Right forelimb (tissue), 1 donor: ENCODE data around the gene IRX4.

Experiments used
- DNase-seq: peaks from one replicate; pipeline ENCODE4 v3.0.0-alpha.2; 2018

Gene IRX4

DNA sequence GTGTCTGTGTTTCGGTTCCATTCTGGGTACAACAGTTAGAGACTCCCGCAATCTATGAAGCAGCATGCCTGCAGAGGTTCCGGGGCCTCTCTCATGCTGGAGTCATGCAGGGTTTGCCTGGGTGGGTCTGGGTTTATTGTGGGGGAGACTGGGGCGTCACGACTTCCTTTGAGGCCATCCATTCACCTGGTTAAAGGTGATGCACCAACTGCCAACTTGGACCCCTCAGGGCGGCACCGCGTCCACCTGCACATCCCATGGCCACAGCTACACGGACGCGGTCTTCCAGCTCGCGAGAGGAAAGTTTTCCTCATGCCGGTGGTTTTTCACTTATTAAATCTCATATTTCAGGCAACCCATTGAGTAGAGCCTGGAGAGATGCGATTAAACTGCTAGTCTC lies 30.9 kb upstream of the IRX4 start:
- peak; percentile 30 for DNase-seq

DNA sequence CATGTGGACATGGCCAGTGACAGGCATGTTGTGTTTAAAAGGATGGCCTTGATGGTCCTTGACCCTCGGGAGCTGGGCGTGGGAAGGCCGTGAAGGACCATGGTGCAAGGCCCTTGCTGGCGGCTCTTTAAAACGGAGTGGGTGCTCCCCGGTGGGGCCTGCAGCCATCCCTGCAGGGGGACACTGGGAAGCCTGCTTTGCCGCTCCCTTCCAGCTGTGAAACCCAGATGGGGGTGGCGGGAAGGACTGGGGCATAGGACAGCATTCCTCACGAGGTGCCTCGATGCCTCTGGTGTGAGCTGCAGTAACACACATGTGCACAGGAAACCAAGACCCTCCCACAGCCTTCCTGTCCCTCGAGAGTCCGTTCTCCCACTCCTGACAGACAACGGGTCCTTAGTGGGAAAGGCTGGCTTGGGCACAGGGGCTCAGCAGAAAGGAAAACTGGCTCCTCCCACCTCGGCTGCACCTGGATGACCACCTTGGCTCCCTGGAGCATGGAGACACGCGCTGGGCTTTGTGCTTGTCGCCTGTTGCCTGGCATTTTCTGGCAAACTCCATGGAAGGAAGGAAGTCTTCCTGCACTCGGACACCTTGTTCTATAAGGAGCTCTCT lies 30.3 kb upstream of the IRX4 start:
- peak; percentile 25 for DNase-seq

DNA sequence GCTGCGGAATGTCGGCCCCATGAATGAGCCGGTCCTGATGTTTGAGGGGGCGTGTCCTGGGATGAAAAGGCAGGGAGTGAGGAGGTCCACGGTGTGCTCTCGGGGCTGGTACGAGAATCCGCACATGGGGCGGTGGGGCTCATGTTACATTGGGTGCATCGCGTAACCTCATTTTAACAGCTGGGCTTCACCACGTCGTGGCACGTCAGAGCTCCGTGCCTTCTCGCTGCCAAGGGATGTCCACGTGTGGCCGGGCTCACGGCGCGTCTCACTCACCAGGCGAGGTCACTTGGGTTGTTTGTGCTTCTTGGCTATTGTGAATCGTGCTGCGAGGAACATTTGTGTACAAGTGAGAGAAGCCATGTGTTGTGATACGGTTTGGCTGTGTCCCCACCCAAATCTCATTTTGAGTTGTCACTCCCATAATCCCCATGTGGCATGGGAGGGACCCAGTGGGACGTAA lies 29.1 kb upstream of the IRX4 start:
- DNase-seq: peak; percentile 22

DNA sequence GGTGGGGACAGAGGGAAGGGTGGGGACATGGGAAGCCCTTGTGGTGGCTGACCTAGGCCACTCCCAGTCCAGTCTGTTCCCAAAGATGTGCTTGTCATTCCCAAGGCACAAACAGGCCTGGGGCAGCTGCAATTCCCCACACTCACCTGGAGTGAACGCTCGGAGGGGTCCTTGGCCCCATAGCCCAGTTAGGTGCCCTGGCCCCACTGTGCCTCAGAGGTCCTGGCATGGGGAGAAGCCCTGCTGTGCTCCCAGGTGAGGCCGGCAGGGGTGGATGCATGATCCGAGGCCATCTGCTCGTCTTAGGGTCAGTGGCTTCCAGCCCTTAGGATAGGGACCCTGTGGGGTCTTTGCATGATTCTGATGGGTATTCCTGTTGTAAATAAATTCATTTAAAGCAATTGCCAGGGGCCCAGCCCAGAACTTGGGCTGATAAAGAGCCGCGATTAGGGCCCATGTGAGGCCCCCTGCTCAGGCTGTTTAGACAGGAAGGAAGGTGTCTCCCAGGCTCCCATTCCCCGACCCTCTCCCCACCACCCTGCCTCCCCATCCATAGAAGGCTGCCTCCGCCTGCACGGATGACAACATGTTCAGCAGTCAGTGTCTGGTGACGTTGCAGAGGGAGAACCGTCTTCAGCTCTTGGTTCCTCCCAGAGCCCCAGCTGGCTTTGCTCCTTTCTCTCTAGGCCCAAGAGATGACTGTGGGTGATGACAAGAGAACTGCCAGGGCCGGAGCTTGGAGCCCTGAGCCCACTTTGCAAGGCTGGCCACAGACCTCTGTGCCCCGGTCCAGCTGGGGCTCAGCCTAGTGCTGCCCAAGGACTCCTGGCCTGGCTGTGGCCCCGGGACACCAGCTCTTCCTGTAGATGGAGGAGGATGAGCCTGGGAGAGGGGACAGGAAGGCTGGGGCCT lies 28.4 kb upstream of the IRX4 start:
- DNase-seq: peak; percentile 25

DNA sequence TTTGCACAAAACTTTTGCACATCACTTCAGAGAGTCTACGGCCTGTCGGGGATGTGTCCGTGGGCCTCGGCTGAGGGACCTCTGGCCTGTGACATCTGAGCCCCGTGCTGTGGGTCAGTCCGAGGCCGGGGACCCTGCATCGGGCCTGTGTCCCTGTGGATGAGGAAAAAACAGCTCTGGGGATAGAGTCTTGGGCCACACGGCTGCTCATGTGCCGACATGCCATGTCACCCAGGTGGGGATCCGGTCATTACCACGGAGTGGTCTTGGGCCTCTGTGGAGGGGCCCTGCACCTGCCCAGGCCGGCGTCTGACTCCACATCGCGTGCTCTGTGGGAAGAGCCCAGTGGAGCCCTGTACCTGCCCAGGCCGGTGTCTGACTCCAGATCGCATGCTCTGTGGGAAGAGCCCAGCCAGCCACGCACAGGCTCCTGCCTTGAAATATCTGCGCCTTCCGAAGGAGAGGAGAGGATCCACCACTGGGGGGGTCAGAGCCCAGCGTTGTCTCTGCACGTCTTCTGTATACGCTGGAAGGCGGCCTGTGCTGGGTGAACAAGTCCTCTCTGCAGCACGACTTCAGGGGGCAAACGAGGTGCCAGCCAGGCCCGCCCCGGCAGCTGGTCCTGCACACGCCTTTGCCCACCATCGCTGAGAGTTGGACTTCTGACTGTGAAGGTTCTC lies 27.5 kb upstream of the IRX4 start:
- DNase-seq: peak; percentile 25

DNA sequence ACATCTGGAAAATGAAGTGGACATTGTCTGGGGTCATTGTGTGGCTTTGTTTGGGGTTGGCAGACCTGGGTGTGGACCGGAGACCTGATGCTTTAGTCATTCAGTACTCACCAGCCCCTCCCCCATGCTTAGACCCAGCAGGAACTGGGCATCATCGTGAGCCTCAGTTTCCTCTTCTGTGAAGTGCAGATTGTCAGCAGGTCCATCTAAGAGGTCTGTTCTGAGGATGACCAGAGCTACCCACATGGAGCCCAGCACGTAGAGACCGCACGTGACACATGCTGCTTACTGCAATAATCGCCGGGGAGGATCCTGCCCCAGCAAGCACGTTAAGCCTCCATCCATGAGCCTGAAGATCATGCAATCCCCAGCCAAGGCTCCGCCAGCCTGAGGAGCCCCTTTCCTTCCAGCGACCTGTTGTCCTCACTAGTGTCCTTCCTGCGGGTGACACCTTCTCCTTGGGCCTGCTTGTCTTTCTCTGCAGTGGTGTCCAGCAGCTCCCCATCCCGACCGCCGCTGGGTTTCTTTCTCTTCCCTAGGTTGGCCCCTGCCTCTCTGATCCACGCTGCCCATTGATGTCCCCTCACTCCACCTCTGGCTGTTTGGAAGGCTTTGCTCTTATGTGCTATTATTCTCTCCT lies 26.7 kb upstream of the IRX4 start:
- no peak for DNase-seq

DNA sequence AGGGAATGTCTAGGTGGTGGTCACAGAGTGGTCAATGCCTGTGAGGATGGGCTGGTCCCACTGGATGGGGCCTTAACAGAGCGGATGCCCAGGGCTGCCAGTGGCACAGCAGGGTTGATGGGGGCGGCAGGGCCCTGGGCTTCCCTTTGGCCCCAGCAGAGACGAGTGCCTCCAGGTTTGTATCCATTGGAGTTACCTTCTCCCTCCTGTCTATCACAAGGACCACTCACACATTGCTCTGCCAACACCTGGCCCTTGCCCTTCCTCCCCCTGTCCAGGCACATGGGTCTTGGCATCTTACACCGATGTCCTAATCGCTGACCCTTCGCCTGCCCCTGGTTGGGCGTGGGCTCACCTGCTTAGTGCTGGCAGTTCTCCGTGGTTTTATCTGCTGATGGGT lies 26.2 kb upstream of the IRX4 start:
- no peak for DNase-seq

DNA sequence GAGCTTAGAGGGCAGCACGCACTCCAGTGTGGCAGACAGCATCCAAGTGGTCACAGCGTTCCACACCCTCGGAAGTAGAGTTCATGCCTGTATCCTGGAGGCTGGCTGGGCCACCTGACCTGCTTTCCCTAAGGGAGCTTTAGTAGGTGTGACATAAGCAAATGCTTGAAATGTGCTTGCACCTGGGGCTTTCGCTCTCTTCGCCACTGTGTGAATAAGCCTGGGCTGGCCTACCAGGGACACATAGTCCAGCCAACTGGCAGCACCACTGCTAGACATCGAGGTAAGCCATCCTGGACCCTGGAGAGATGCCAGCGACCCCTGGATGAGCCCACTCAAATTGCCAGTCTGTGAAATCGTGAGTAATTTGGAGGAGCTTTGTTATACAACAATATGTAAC lies 24.9 kb upstream of the IRX4 start:
- no peak for DNase-seq

DNA sequence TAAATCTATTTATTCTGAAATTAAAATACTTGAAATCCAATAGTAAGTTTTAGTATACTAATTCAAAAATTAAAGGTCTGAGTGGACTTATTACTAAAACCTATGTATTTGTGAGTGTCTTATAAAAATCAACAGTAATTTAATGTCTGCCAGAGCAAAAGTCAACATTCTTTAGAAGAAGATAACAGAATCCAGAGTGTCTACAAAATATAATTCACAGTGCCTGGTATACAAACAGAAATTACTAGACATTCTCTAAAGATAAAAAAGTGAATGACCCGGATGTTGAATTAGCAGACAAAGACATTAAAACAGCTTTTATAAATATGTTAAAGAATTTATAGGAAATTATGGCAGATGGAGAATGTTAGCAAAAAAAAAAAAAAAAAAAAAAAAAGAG lies 22.4 kb upstream of the IRX4 start:
- no peak for DNase-seq

DNA sequence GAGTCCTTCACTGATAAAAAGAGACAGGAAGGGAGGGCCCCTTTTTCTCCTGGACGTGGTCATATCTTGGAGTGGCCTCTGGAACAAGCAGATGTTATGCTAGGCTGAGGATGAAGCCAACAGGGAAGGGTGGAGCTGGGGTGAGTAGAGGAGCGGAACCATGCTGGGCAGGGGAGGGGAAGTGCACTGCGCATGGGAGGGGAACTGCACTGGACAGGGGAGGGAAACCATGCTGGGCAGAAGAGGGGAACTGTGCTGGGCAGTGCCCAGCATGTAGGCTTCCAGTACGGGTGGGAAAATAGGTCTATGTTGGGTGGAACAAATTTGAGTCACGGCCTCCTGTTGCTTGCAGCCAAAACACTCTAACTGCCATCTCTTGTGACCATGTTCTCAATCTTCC lies 19.3 kb upstream of the IRX4 start:
- DNase-seq: no peak

DNA sequence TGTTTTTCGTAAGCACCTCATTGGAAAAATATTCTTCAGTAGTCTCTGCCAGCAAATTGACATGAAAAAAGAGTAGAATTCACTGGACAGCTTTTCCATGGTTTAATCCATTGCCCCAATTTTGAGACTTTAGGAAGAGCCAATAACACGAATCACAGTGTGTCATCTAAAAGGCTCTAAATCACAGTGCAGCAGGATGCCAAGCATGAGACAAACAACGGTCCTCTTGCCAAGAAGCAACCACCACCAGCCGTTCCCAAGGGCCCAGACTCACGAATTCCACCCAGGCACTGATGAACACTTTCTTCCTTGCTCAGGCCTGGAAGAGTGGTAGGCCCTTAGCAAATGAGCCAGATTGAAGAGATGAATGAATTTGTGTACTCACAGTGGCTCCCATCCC lies 18.3 kb upstream of the IRX4 start:
- no peak for DNase-seq

DNA sequence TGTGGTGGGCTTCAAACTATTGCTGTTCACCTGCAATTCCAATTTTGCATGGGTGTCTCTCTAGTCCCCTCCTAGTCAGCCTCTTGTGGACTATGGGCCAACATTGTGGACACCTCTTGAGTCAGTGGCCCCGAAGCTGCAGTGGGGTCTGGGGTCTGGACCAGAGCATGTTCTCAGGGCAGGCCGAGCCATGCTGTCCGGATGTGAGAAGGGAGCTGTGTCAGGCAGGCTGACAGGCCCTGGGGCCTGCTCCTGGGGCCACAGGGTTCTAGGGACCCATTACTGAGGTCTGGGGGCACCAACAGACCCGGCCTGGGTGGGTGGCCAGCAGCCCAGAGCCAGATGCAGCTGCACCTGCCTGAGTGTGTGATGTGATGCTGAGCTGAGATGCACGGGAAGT lies 16.5 kb upstream of the IRX4 start:
- DNase-seq: no peak

DNA sequence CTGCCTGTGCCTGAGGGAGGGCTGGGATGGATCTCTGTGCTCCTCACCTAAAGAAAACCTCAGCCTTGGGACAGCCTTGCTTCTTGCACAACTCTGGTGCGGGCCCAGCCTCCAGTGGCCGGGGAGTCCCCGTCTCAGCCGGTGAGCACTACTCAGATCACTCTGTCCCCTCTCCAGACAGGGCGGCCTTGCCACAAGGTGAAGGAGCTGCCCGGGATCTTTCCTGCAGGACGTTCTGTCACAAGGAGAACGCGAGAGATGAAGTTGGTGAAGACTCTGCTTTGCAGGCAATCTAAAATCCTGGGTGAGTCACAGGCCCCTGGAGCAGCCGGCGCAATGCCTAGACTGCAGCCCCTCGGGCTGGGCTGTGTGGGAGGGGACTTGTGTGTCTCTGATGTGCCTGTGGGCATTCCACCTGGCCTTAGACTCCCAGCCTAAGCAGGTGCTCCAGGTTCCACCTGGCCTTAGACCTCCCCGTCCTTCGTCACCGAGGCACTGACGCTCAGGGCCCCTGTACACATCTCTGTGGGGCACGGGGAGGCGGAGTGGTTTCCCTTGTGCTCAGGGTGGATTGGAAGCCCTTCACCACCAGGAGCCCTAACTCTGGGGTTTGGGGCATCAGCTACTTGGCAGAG lies 15.2 kb upstream of the IRX4 start:
- DNase-seq: no peak

DNA sequence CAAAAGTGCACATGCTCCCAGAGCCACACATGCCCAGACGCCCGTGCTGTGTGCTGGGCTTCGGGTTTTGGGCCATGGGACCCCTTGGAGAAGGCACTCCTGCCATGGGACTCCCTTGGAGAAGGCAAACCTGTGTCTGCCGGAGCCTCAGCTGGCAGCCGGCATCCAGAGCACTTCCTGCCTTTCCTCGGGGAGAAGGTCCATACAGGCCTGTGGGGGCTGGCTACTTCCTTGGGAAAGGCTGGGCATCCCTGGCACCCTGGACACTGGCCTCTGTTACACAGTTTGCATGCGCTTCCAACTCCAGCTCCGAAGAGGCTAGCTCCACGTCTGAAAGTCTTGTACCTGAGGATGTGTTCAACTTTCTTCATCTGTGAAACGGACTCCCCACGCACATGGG lies 14.7 kb upstream of the IRX4 start:
- DNase-seq: no peak

DNA sequence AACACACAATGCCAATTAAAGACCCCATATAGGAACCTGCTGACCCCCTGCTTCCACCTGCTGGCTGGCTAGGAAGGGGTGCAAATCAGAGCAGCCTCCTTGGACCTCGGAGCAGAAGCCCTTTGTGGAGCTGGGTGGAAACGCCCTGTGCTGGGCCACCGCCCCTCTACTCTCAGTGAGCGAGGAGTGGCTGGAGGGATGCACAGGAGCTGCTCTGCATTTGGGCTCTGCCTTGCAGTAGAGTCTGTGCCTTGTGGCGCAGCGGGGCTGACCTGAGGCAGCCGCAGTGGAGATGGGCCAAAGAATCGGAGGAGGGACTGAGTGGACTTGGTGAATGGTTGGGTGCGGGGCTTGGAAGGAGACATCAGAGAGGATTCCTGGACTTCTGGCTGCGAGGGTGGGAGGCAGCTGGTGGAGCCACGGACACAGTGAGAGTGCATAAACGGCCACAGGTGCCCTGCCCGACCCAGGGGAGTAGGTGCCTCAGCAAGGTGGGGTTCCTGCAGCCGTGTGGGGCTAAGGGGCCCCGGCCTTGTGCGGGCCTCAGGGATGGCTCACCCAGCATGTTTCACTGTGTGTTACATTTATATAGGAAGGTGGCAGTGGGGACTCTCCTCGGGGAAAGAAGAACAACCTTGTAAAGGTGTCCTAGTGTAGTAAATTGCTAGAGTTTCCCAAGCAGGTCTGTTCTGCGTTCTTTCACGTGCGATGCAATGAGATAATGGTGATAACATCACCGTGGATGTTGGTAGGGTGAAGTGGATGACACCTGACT lies 14.1 kb upstream of the IRX4 start:
- DNase-seq: no peak

DNA sequence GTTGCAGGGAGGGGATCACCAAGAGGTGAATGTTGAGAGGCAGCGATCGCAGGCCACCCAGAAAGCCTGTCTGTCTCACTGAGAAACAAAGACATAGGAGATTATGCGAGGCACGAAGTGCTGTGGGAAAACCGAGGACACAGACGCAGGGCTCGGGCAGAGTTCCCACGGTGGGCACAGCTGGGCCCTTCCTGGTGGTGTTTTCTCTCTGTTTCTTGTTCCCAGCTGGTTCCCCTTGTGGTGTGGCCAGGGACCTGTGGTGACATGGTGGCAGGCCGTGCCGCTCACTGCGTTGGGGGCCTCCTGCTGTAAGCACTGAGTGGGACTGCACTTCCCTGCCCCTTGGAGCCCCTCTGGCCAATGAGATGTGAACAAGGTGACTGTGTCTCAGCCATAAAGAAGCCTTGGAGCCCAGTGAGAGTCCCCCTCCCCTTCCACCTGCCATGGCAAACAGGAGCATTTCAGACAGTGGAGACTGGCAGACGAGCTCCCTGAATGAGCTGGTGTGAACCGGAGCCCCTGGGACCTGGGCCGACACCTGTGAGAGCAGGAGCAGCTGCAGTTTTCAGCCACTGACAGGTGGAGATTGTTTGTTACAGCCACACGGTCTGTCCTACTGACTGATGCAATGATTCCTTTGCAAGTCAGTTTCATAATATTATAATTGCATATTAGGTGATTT lies 13.2 kb upstream of the IRX4 start:
- no peak for DNase-seq

DNA sequence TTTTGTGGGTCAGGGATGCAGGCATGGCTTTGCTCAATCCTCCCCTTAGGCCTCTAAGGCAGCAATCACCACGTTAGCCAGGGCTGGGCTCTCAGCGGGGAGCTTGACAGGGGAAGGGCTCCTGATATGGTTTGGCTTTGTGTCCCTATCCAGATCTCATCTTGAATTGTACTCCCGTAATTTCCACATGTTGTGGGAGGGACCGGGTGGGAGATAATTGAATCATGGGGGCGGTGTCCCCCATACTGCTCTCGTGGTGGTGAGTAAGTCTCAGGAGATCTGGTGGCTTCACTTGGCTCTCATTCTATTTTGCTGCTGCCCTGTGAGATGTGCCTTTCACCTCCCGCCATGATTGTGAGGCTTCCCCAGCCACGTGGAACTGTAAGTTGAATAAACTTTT lies 11.5 kb upstream of the IRX4 start:
- DNase-seq: no peak

DNA sequence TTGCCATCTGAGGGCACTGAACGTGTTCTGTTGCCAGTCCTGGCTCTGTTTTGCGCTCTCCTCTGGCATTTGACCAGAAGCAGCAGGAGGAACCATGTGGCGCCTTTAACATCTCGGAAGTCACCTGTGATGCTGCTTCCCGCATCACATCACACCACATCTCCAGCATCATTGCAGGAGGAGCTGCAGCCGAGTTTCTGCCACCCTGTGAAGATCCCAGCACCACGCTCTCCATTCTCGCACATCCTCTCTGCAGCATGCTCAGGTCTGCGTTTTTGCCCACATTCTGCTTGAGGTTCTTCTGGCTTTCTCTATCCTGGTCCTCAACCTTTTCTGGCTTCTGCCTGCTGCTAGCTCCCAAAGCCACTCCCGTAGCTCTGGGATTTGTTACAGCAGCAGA lies 11.0 kb upstream of the IRX4 start:
- no peak for DNase-seq

DNA sequence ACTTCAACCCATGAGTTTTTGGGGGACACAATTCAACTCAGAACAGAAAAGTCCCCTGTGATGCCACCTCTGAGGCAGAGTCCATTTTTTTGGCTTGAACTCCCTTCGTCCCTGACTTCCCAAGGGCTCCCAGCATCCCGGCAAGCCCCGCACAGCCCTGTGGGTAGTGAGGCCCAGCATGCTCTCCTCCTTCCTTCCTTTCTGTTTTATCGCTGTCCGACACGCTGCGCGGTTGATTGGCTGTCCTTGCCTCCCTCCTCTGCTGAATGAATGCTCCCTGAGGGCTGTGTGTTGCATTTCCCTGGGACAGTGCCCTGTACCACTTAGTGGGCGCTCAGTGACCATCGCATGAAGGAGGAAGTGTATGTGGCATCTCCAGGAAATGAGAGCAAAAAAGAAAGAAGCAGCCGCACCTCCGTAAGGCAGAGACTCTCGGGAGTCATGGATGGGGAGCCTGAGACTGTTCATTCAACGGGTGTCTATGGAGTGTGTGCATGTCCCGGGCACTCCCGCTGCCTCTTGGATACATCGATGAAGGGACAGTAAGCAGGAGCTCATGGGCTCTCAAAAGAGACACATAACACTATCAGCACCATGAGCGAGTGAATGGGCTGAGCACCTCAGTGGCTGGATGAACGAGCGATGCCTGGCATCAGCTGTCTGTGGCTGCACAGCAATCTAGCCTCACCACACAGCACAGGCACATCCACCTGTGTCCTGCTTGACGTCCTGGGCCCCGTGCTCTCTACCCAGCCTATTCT lies 10.1 kb upstream of the IRX4 start:
- DNase-seq: no peak

DNA sequence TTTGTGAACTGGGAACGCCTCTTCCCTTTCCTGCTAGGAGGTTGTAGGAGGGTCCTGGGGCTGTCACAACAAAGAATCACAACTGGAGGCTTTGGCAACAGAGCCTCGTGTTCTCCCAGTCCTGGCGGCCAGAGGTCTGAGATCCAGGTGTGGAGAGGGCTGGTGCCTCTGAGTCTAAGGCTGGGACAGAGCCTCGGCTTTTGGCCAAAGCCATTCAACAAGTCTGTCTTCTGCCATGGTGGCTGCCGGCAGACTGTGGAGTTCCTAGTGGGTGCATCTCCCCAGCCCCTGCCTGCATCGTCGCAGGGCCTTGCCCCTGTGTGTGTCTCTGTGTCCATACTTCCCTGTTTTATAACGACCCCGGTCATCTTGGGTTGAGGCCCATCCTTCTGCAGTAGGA lies 9.5 kb upstream of the IRX4 start:
- DNase-seq: no peak

DNA sequence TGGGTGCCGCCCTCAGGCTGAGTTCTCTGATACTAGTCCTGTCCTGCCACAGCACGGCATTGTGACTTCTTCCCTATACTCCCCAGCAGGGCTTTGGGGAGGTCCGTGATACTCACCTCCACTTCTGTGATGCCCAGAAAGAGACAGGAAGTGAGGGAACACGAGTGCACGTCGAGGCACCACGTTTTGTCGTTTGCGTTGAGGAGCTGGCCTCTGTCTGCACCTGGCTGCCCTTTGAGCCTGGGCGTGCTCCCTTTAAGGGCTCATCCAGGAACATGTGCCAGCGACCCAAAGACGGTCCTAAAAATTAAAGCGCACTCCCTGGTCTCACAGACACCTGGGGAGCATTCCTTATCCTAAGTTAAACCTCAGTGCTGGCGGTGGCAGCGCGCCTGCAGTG lies 8.7 kb upstream of the IRX4 start:
- DNase-seq: no peak
